Lower lobe of right lung (tissue), 2 donors: ENCODE results near the gene PEPD. TPM values are rescaled to one million over a fixed set of nuclear protein-coding genes. Genes with fewer than 3 reads are reported as not detected.
"Not testable (repeated sequence)": the region's sequence is repeated elsewhere in the genome, so short reads cannot be mapped to it uniquely, and the experiment has no call there.

Experiments
- ATAC-seq, 2 donors: fragments of 200-7000 bp; cut with Tn5 transposase; one replicate each; pipeline ENCODE4 v1.9.1; 2020 to 2022; ENCODE audit warnings: mild to moderate bottlenecking in 2 of 2, moderate library complexity in 2 of 2
- DNase-seq: peaks from one replicate; pipeline ENCODE4 v3.0.0-alpha.2; 2020
- H3K27ac ChIP-seq: fragments of 200-600 bp; one replicate; pipeline ENCODE4 v1.8.0; 2022
- H3K27me3 ChIP-seq: fragments of 200-600 bp; one replicate; pipeline ENCODE4 v1.8.0; 2022; ENCODE audit warnings: low read depth
- H3K36me3 ChIP-seq: fragments of 200-600 bp; one replicate; pipeline ENCODE4 v1.8.0; 2022; ENCODE audit warnings: mild to moderate bottlenecking
- H3K4me1 ChIP-seq: fragments of 200-600 bp; one replicate; pipeline ENCODE4 v1.8.0; 2022
- H3K4me3 ChIP-seq: fragments of 200-600 bp; one replicate; pipeline ENCODE4 v1.8.0; 2022; ENCODE audit warnings: mild to moderate bottlenecking
- H3K9me3 ChIP-seq: fragments of 200-600 bp; one replicate; pipeline ENCODE4 v1.8.0; 2022
- intact Hi-C: fragments of 100-400 bp; cut with DNase I; formaldehyde crosslinking; loops from one replicate; pipeline ENCODE4 v1.11.0; 2022
- total RNA-seq: library from RNA; stranded (reverse); fragmentation: NEBNext Ultra II Directional; extraction: Animal tissue kit (Norgen Biotek cat#: 25700); gene quantifications from one replicate; pipeline ENCODE4 v1.2.1, GENCODE V29; 2021
- TF ChIP-seq, protein P1 (sequence below): fragments of 200-600 bp; IDR thresholded peaks from one replicate; pipeline ENCODE4 v1.8.0; 2022; ENCODE audit warnings: antibody characterized with exemption, mild to moderate bottlenecking
- donor health status: DM: no; HTN: yes; CAD: no; lungs with severe emphysema.

PEPD gene
- total RNA-seq, 1 donor from 2014 or later: 94.0 TPM

GRCh38 chr19:33492951-33493350 is 28.6 kb downstream of the PEPD start:
- DNase-seq (peak; percentile 11), ATAC-seq (no peak)
- Histone ChIP-seq H3K4me3 (no peak overlapping the region), H3K27ac (no peak overlapping the region), H3K9me3 (no peaks in the 10 kb centered on the region), H3K27me3 (no peaks in the 10 kb centered on the region), H3K36me3 (peaks cover 21% of the 10 kb centered on the region), H3K4me1 (no peaks in the 10 kb centered on the region)
- TF ChIP-seq, protein P1, sequence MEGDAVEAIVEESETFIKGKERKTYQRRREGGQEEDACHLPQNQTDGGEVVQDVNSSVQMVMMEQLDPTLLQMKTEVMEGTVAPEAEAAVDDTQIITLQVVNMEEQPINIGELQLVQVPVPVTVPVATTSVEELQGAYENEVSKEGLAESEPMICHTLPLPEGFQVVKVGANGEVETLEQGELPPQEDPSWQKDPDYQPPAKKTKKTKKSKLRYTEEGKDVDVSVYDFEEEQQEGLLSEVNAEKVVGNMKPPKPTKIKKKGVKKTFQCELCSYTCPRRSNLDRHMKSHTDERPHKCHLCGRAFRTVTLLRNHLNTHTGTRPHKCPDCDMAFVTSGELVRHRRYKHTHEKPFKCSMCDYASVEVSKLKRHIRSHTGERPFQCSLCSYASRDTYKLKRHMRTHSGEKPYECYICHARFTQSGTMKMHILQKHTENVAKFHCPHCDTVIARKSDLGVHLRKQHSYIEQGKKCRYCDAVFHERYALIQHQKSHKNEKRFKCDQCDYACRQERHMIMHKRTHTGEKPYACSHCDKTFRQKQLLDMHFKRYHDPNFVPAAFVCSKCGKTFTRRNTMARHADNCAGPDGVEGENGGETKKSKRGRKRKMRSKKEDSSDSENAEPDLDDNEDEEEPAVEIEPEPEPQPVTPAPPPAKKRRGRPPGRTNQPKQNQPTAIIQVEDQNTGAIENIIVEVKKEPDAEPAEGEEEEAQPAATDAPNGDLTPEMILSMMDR: no peak
- intact Hi-C loops: no loop called here

GRCh38 chr19:33492090-33492489 is 29.5 kb downstream of the PEPD start:
- intact Hi-C loops: no loop called here
- no peak overlapping the region for H3K4me3 ChIP-seq
- H3K27me3 ChIP-seq: no peaks in the 10 kb centered on the region
- H3K9me3 ChIP-seq: no peaks in the 10 kb centered on the region
- no peak overlapping the region for H3K27ac ChIP-seq
- peaks cover 26% of the 10 kb centered on the region for H3K36me3 ChIP-seq
- ATAC-seq (no peak), DNase-seq (peak; percentile 11)
- TF ChIP-seq, protein P1: no peak
- H3K4me1 ChIP-seq: no peaks in the 10 kb centered on the region

DNA sequence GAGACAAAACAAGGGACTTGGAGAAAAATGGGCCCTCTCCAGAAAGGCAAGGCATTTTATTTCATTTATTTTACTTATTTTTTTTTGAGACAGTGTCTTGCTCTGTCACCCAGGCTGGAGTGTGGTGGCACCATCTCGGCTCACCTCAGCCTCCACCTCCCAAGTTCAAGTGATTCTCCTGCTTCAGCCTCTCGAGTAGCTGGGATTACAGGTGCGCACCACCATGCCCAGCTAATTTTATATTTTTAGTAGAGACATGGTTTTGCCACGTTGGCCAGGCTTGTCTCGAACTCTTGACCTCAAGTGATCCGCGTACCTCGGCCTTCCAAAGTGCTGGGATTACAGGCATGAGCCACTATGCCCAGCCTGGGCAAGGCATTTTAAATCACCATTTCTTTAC is 31.0 kb downstream of the PEPD start:
- H3K27ac ChIP-seq, H3K4me1 ChIP-seq, DNase-seq, H3K27me3 ChIP-seq, H3K9me3 ChIP-seq, H3K4me3 ChIP-seq, intact Hi-C loops, ATAC-seq: not testable (repeated sequence)
- H3K36me3 ChIP-seq: peaks cover 20% of the 10 kb centered on the region

- intact Hi-C loops: no loop called here
- Histone ChIP-seq H3K27ac (no peak overlapping the region), H3K4me1 (no peaks in the 10 kb centered on the region), H3K4me3 (no peak overlapping the region), H3K36me3 (peaks cover 19% of the 10 kb centered on the region), H3K27me3 (no peaks in the 10 kb centered on the region), H3K9me3 (no peaks in the 10 kb centered on the region)
- ATAC-seq (peak in 1 of 2 donors; percentile 12), DNase-seq (peak; percentile 34)
- TF ChIP-seq, protein P1: no peak
Measured at GRCh38 chr19:33490041-33490451, 31.5 kb downstream of the PEPD start.

GRCh38 chr19:33488826-33489225 is 32.8 kb downstream of the PEPD start:
- no peak overlapping the region for H3K27ac ChIP-seq

More at GRCh38 chr19:33488826-33489225, 32.8 kb downstream of the PEPD start:
- Histone ChIP-seq H3K4me1 (no peaks in the 10 kb centered on the region), H3K4me3 (no peak overlapping the region), H3K27me3 (no peaks in the 10 kb centered on the region), H3K9me3 (peaks cover under 1% of the 10 kb centered on the region), H3K36me3 (peaks cover 19% of the 10 kb centered on the region)
- DNase-seq (peak; percentile 38), ATAC-seq (no peak)
- TF ChIP-seq, protein P1: no peak
- intact Hi-C loops: no loop called here
